HEK293 (cell line): ENCODE measurements around the gene C1QTNF12.

ENCODE experiments used
- CTCF ChIP-seq: fragments of 450-650 bp; formaldehyde crosslinking; IDR thresholded peaks from 2 replicates; pipeline ENCODE4 v1.5.1; 2016; ENCODE audit warnings: missing biosample characterization, missing genetic modification characterization
- GLI4 ChIP-seq: fragments of 450-650 bp; formaldehyde crosslinking; IDR thresholded peaks from 2 replicates; pipeline ENCODE4 v1.5.1; 2016; ENCODE audit warnings: missing biosample characterization, missing genetic modification characterization
- PBX3 ChIP-seq: sonication (generic); formaldehyde crosslinking; IDR thresholded peaks from 2 replicates; pipeline ENCODE4 v1.8.1; 2022; ENCODE audit warnings: mild to moderate bottlenecking, moderate library complexity, missing genetic modification reagents
- TCF7L2 ChIP-seq: IDR thresholded peaks from 2 replicates; pipeline ENCODE4 v1.6.1; 2011; ENCODE audit warnings: low read depth, mild to moderate bottlenecking, inconsistent platforms, low read length, moderate library complexity, borderline replicate concordance
- ZBTB7A ChIP-seq: fragments of 450-650 bp; formaldehyde crosslinking; IDR thresholded peaks from 2 replicates; pipeline ENCODE4 v1.5.1; 2016; ENCODE audit warnings: low read depth, missing biosample characterization, missing genetic modification characterization
- ZNF214 ChIP-seq: fragments of 450-650 bp; formaldehyde crosslinking; IDR thresholded peaks from 2 replicates; pipeline ENCODE4 v1.5.1; 2017; ENCODE audit warnings: missing biosample characterization, mild to moderate bottlenecking, missing genetic modification characterization, borderline replicate concordance
- ZNF292 ChIP-seq: fragments of 450-650 bp; formaldehyde crosslinking; IDR thresholded peaks from 2 replicates; pipeline ENCODE4 v1.5.1; 2016; ENCODE audit warnings: low read depth, missing biosample characterization, missing genetic modification characterization, borderline replicate concordance
- ZNF658 ChIP-seq: fragments of 450-650 bp; formaldehyde crosslinking; IDR thresholded peaks from 2 replicates; pipeline ENCODE4; 2016; ENCODE audit warnings: missing biosample characterization, missing genetic modification characterization
- ZNF701 ChIP-seq: fragments of 450-650 bp; formaldehyde crosslinking; IDR thresholded peaks from 2 replicates; pipeline ENCODE4 v1.5.1; 2016; ENCODE audit warnings: missing biosample characterization, missing genetic modification characterization
- ZSCAN30 ChIP-seq: fragments of 450-650 bp; IDR thresholded peaks from 2 replicates; pipeline ENCODE4 v1.5.1; 2018; ENCODE audit warnings: missing biosample characterization, mild to moderate bottlenecking, missing genetic modification characterization, moderate library complexity

GRCh38 chr1:1292851-1293250 lies 46.3 kb upstream of the C1QTNF12 start:
- TF ChIP-seq ZNF292 (no peak), CTCF (tag by site-specific recombination) (no peak), ZSCAN30 (tag by site-specific recombination) (no peak), GLI4 (no peak), ZNF214 (tag by site-specific recombination) (no peak), ZNF658 (tag by site-specific recombination) (no peak), ZBTB7A (tag by site-specific recombination) (no peak), ZNF701 (tag by site-specific recombination) (no peak), PBX3 (no peak), TCF7L2 (no peak)
